ENCODE measurements around the gene AHI1. TPM values are rescaled to one million over a fixed set of nuclear protein-coding genes. Genes with fewer than 3 reads are reported as not detected.

AHI1 gene
- total RNA-seq, 1 experiment from 2014 or later = 22.8 TPM

- no peak overlapping the region for H3K4me3 ChIP-seq (ENCODE audit: low read depth, low read length, poor library complexity, severe bottlenecking)
- H3K4me1 ChIP-seq (ENCODE audit: insufficient read depth, low read length, poor library complexity, severe bottlenecking) = no peaks in the 10 kb centered on the region
- no peak overlapping the region for H3K27ac ChIP-seq (ENCODE audit: low read depth, low read length, poor library complexity, severe bottlenecking)
- no peak for DNase-seq (ENCODE audit: low spot score)
- POLR2A ChIA-PET (ENCODE audit: low non-redundant PET) = no interaction called here
- TF ChIP-seq CTCF (conservative IDR thresholded peaks at IDR 0.05; ENCODE audit: low read depth, low read length) (no peak), EZH2 (IDR thresholded peaks at IDR 0.05; ENCODE audit: borderline replicate concordance, low read depth, low read length, poor library complexity, severe bottlenecking) (no peak)
- intact Hi-C loops (cut with micrococcal nuclease; ENCODE audit: unreplicated experiment) = no loop called here
- H3K9me3 ChIP-seq (ENCODE audit: low read depth, low read length, poor library complexity, severe bottlenecking) = no peaks in the 10 kb centered on the region
- H3K27me3 ChIP-seq (replicated peaks; ENCODE audit: insufficient read depth, low read depth, low read length, poor library complexity) = no peaks in the 10 kb centered on the region
- CTCF ChIA-PET = no interaction called here
- H3K36me3 ChIP-seq (ENCODE audit: insufficient read depth, low read length, poor library complexity, severe bottlenecking) = no peaks in the 10 kb centered on the region
- BruUV-seq (replicated peaks) = no TSS peak
Measured at GRCh38 chr6:135296715-135297114, 200.8 kb downstream of the AHI1 start.

GRCh38 chr6:135295085-135295484 is 202.5 kb downstream of the AHI1 start:
- H3K4me3 ChIP-seq (ENCODE audit: low read depth, low read length, poor library complexity, severe bottlenecking) = no peak overlapping the region
- no peaks in the 10 kb centered on the region for H3K9me3 ChIP-seq (ENCODE audit: low read depth, low read length, poor library complexity, severe bottlenecking)
- BruUV-seq (replicated peaks) = no TSS peak
- POLR2A ChIA-PET (ENCODE audit: low non-redundant PET) = no interaction called here
- peaks cover 4% of the 10 kb centered on the region for H3K4me1 ChIP-seq (ENCODE audit: insufficient read depth, low read length, poor library complexity, severe bottlenecking)
- TF ChIP-seq EZH2 (IDR thresholded peaks at IDR 0.05; ENCODE audit: borderline replicate concordance, low read depth, low read length, poor library complexity, severe bottlenecking) (no peak), CTCF (conservative IDR thresholded peaks at IDR 0.05; ENCODE audit: low read depth, low read length) (no peak)
- no peaks in the 10 kb centered on the region for H3K36me3 ChIP-seq (ENCODE audit: insufficient read depth, low read length, poor library complexity, severe bottlenecking)
- CTCF ChIA-PET = no interaction called here
- H3K27me3 ChIP-seq (replicated peaks; ENCODE audit: insufficient read depth, low read depth, low read length, poor library complexity) = no peaks in the 10 kb centered on the region
- intact Hi-C loops (cut with micrococcal nuclease; ENCODE audit: unreplicated experiment) = no loop called here
- no peak for DNase-seq (ENCODE audit: low spot score)
- no peak overlapping the region for H3K27ac ChIP-seq (ENCODE audit: low read depth, low read length, poor library complexity, severe bottlenecking)

GRCh38 chr6:135291288-135292076 is 206.1 kb downstream of the AHI1 start:
- intact Hi-C loops (cut with micrococcal nuclease; ENCODE audit: unreplicated experiment) = no loop called here
- Histone ChIP-seq H3K4me1 (ENCODE audit: insufficient read depth, low read length, poor library complexity, severe bottlenecking) (peaks cover 5% of the 10 kb centered on the region), H3K27me3 (replicated peaks; ENCODE audit: insufficient read depth, low read depth, low read length, poor library complexity) (no peaks in the 10 kb centered on the region), H3K36me3 (ENCODE audit: insufficient read depth, low read length, poor library complexity, severe bottlenecking) (no peaks in the 10 kb centered on the region), H3K4me3 (ENCODE audit: low read depth, low read length, poor library complexity, severe bottlenecking) (no peak overlapping the region), H3K27ac (ENCODE audit: low read depth, low read length, poor library complexity, severe bottlenecking) (no peak overlapping the region), H3K9me3 (ENCODE audit: low read depth, low read length, poor library complexity, severe bottlenecking) (no peaks in the 10 kb centered on the region)
- POLR2A ChIA-PET (ENCODE audit: low non-redundant PET) = interaction anchor here (0.6 kb wide), 1 partner anchor 157 kb away, joined by 4 read pairs; no protein-coding TSS in a partner anchor
- BruUV-seq (replicated peaks) = no TSS peak
- CTCF ChIA-PET = no interaction called here
- TF ChIP-seq EZH2 (IDR thresholded peaks at IDR 0.05; ENCODE audit: borderline replicate concordance, low read depth, low read length, poor library complexity, severe bottlenecking) = no peak
- TF ChIP-seq CTCF (conservative IDR thresholded peaks at IDR 0.05; ENCODE audit: low read depth, low read length) = no peak
- DNase-seq (ENCODE audit: low spot score) = no peak
